K562 (cell line): ENCODE data around the gene TXNL4A.

ENCODE experiments used
- CEBPB ChIP-seq: fragments of 450-650 bp; IDR thresholded peaks from 2 replicates; pipeline ENCODE4 v1.6.1; 2016; ENCODE audit warnings: missing genetic modification characterization, missing compliant biosample characterization
- HDGF ChIP-seq: fragments of 450-650 bp; IDR thresholded peaks from 2 replicates; pipeline ENCODE4 v1.6.1; 2016
- HNRNPK ChIP-seq: fragments of 200-400 bp; formaldehyde crosslinking; IDR thresholded peaks from one replicate; pipeline ENCODE4 v1.6.1; 2018; ENCODE audit warnings: mild to moderate bottlenecking, low read depth, low read length; ENCODE audit not compliant: poor library complexity, severe bottlenecking
- JUN ChIP-seq, 2 experiments: sonication (generic) in 1 of 2; formaldehyde crosslinking in 1 of 2; IDR thresholded peaks; 2 replicates each; pipeline versions ENCODE4 v1.6.1 to v1.8.0; 2012 to 2022; ENCODE audit warnings: borderline replicate concordance in 2 of 2, mild to moderate bottlenecking in 2 of 2, improper control_type of control experiment in 1 of 2, low read depth in 1 of 2, low read length in 1 of 2, missing genetic modification reagents in 1 of 2
- KHSRP ChIP-seq: fragments of 450-650 bp; IDR thresholded peaks from 2 replicates; pipeline ENCODE4 v1.6.1; 2017
- NEUROD1 ChIP-seq: fragments of 150-350 bp; IDR thresholded peaks from 2 replicates; pipeline ENCODE4 v1.6.1; 2014; ENCODE audit warnings: borderline replicate concordance, low read length, low read depth; ENCODE audit not compliant: partially characterized antibody
- TRIM28 ChIP-seq: fragments of 450-650 bp; IDR thresholded peaks from 2 replicates; pipeline ENCODE4 v1.6.1; 2017
- ZNF785 ChIP-seq: fragments of 250-450 bp; sonication (Bioruptor Pico); IDR thresholded peaks from 2 replicates; pipeline ENCODE4 v1.4.0; 2020; ENCODE audit warnings: mild to moderate bottlenecking
- TF ChIP-seq, protein P1 (sequence below): sonication (generic); formaldehyde crosslinking; IDR thresholded peaks from 2 replicates; pipeline ENCODE4 v1.8.0; 2022; ENCODE audit warnings: mild to moderate bottlenecking, missing genetic modification reagents
- TF ChIP-seq, protein P2 (sequence below), 3 experiments: IDR thresholded peaks in 2 of 3; conservative IDR thresholded peaks in 1 of 3; 2 replicates each; pipeline ENCODE4 v1.5.1; 2011 to 2012; ENCODE audit warnings: low read length in 3 of 3, mild to moderate bottlenecking in 3 of 3, control low read depth in 2 of 3, improper control_type of control experiment in 1 of 3, inconsistent platforms in 1 of 3, low read depth in 1 of 3, mixed read lengths in 1 of 3, moderate library complexity in 1 of 3; ENCODE audit not compliant: insufficient read depth in 2 of 3
- TF ChIP-seq, protein P3 (sequence below): sonication (generic); formaldehyde crosslinking; IDR thresholded peaks from 2 replicates; pipeline ENCODE4 v1.9.0; 2022; ENCODE audit warnings: mild to moderate bottlenecking, missing genetic modification reagents
- TF ChIP-seq, protein P4 (sequence below), 2 experiments: fragments of 450-650 bp in 1 of 2; sonication (generic) in 1 of 2; formaldehyde crosslinking; conservative IDR thresholded peaks; 2 replicates each; pipeline versions ENCODE4 v1.4.0 to v1.8.1; 2020 to 2022; ENCODE audit warnings: mild to moderate bottlenecking in 1 of 2, missing genetic modification reagents in 1 of 2

DNA sequence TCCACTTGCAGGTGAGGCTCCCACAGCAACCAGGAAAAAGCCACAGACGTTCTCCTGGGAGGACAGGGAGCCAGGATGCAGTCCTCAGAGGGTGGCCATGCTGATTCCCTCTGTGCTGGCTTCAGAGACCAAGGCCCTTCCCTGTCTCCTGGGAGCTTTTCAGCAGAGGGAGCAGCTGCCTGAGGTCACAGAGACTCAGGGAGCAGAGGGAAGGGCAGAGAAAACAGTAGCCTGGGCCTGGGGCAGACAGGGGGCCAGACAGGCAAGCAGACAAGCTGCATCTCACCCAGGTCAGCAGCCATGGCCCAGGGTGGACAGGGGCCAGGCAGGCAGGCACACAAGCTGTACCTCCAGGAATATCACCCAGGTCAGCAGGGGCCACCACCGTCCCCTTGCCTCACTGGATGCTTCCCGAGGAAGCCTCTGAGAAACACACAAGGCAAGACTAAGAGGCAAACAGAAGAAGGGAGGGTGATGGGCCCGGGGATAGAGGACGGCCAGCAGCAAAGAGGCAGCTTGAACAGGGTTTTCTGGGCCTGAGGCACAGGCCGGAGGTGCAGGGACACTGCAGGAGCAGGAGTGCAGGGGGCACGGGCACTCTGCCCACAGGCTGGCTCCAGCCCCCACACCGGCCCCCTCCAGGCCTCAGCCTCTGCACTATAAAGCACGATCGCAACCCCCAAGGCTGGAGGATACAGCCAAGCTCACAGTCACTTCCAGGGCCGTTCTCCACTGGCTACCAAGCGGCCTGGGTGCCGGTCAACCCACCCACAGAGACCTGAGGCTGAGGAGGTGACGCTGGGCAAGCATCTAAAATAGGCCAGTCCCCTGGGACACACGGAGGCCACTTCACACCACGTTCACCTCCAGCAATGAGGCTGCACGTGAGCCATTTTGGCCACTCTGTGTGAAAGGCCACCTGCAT, 43.0 kb downstream of the TXNL4A start:
- TF ChIP-seq HDGF (no peak), HNRNPK (no peak), JUN (IDR thresholded peaks at IDR 0.05; ENCODE audit: borderline replicate concordance, low read depth, low read length) (no peak), JUN (CRISPR knock-in tag; IDR thresholded peaks at IDR 0.05; ENCODE audit: borderline replicate concordance) (no peak), ZNF785 (CRISPR knock-in tag) (no peak), TRIM28 (no peak), CEBPB (tag) (no peak), NEUROD1 (no peak), KHSRP (no peak)
- TF ChIP-seq, protein P1, sequence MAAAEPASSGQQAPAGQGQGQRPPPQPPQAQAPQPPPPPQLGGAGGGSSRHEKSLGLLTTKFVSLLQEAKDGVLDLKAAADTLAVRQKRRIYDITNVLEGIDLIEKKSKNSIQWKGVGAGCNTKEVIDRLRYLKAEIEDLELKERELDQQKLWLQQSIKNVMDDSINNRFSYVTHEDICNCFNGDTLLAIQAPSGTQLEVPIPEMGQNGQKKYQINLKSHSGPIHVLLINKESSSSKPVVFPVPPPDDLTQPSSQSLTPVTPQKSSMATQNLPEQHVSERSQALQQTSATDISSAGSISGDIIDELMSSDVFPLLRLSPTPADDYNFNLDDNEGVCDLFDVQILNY (CRISPR knock-in tag): no peak
- TF ChIP-seq, protein P2, sequence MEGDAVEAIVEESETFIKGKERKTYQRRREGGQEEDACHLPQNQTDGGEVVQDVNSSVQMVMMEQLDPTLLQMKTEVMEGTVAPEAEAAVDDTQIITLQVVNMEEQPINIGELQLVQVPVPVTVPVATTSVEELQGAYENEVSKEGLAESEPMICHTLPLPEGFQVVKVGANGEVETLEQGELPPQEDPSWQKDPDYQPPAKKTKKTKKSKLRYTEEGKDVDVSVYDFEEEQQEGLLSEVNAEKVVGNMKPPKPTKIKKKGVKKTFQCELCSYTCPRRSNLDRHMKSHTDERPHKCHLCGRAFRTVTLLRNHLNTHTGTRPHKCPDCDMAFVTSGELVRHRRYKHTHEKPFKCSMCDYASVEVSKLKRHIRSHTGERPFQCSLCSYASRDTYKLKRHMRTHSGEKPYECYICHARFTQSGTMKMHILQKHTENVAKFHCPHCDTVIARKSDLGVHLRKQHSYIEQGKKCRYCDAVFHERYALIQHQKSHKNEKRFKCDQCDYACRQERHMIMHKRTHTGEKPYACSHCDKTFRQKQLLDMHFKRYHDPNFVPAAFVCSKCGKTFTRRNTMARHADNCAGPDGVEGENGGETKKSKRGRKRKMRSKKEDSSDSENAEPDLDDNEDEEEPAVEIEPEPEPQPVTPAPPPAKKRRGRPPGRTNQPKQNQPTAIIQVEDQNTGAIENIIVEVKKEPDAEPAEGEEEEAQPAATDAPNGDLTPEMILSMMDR (IDR thresholded peaks at IDR 0.05 in 2 of 3, conservative IDR thresholded peaks at IDR 0.05 in 1 of 3; ENCODE audit: insufficient read depth in 2 of 3, low read depth in 1 of 3, low read length in 3 of 3): no peak
- TF ChIP-seq, protein P3, sequence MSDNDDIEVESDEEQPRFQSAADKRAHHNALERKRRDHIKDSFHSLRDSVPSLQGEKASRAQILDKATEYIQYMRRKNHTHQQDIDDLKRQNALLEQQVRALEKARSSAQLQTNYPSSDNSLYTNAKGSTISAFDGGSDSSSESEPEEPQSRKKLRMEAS (CRISPR knock-in tag): no peak
- TF ChIP-seq, protein P4, sequence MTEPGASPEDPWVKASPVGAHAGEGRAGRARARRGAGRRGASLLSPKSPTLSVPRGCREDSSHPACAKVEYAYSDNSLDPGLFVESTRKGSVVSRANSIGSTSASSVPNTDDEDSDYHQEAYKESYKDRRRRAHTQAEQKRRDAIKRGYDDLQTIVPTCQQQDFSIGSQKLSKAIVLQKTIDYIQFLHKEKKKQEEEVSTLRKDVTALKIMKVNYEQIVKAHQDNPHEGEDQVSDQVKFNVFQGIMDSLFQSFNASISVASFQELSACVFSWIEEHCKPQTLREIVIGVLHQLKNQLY (CRISPR knock-in tag; conservative IDR thresholded peaks at IDR 0.05): no peak
